AG04450 (cell line): ENCODE data around the gene WASHC4. TPM values are rescaled to one million over a fixed set of nuclear protein-coding genes. Genes with fewer than 3 reads are reported as not detected.
A peak's percentile ranks its signal among the peaks of the same experiment; 100 is the strongest.

Experiments
- CTCF ChIA-PET: fragments of 300-600, 350-600 bp; formaldehyde crosslinking; extraction: SDS; loops from one replicate; lab custom pipeline; 2022; ENCODE audit warnings: antibody characterized with exemption, inconsistent platforms; lab: Charles Lee
- POLR2A ChIA-PET: fragments of 350-600 bp; formaldehyde crosslinking; extraction: SDS; loops from one replicate; lab custom pipeline; 2021; ENCODE audit warnings: antibody characterized with exemption, inconsistent platforms; lab: Yijun Ruan, JAX
- DNase-seq: peaks from one replicate; pipeline ENCODE4 v3.0.0-alpha.2; 2011; ENCODE audit warnings: low read depth, low spot score
- H3K27ac ChIP-seq: one replicate; pipeline ENCODE4 v1.5.1; 2012; ENCODE audit warnings: low read depth, low read length, control low read depth
- H3K27me3 ChIP-seq: one replicate; pipeline ENCODE4 v1.6.0; 2012; ENCODE audit warnings: low read length; ENCODE audit not compliant: control insufficient read depth, insufficient read depth
- H3K4me3 ChIP-seq: 2 replicates; pipeline ENCODE4 v1.5.1; 2011; ENCODE audit warnings: mild to moderate bottlenecking, low read depth, low read length, control low read depth
- H3K9me3 ChIP-seq: 2 replicates; pipeline ENCODE4 v1.5.1; 2012; ENCODE audit warnings: low read length; ENCODE audit not compliant: control insufficient read depth, insufficient read depth
- polyA minus RNA-seq: library from RNA; depleted of rRNA, polyadenylated mRNA; stranded (reverse); fragments of >200 nt; gene quantifications from 2 replicates; pipeline ENCODE4 v1.2.3, GENCODE V29; 2011; rRNA and poly(A)+ RNA removed
- polyA plus RNA-seq: library from polyadenylated mRNA; depleted of rRNA; stranded (reverse); fragments of >200 nt; gene quantifications from 2 replicates; pipeline ENCODE4 v1.2.3, GENCODE V29; 2011; rRNA removed
- TF ChIP-seq, protein P1 (sequence below): IDR thresholded peaks from 2 replicates; pipeline ENCODE4 v1.5.1; 2011; ENCODE audit warnings: low read depth, low read length, control low read depth, inconsistent platforms

The WASHC4 gene, protein sequence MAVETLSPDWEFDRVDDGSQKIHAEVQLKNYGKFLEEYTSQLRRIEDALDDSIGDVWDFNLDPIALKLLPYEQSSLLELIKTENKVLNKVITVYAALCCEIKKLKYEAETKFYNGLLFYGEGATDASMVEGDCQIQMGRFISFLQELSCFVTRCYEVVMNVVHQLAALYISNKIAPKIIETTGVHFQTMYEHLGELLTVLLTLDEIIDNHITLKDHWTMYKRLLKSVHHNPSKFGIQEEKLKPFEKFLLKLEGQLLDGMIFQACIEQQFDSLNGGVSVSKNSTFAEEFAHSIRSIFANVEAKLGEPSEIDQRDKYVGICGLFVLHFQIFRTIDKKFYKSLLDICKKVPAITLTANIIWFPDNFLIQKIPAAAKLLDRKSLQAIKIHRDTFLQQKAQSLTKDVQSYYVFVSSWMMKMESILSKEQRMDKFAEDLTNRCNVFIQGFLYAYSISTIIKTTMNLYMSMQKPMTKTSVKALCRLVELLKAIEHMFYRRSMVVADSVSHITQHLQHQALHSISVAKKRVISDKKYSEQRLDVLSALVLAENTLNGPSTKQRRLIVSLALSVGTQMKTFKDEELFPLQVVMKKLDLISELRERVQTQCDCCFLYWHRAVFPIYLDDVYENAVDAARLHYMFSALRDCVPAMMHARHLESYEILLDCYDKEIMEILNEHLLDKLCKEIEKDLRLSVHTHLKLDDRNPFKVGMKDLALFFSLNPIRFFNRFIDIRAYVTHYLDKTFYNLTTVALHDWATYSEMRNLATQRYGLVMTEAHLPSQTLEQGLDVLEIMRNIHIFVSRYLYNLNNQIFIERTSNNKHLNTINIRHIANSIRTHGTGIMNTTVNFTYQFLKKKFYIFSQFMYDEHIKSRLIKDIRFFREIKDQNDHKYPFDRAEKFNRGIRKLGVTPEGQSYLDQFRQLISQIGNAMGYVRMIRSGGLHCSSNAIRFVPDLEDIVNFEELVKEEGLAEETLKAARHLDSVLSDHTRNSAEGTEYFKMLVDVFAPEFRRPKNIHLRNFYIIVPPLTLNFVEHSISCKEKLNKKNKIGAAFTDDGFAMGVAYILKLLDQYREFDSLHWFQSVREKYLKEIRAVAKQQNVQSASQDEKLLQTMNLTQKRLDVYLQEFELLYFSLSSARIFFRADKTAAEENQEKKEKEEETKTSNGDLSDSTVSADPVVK
- 33.8 and 59.4 TPM in 2 replicates for polyA plus RNA-seq
- 35.2 and 75.5 TPM in 2 replicates for polyA minus RNA-seq

DNA sequence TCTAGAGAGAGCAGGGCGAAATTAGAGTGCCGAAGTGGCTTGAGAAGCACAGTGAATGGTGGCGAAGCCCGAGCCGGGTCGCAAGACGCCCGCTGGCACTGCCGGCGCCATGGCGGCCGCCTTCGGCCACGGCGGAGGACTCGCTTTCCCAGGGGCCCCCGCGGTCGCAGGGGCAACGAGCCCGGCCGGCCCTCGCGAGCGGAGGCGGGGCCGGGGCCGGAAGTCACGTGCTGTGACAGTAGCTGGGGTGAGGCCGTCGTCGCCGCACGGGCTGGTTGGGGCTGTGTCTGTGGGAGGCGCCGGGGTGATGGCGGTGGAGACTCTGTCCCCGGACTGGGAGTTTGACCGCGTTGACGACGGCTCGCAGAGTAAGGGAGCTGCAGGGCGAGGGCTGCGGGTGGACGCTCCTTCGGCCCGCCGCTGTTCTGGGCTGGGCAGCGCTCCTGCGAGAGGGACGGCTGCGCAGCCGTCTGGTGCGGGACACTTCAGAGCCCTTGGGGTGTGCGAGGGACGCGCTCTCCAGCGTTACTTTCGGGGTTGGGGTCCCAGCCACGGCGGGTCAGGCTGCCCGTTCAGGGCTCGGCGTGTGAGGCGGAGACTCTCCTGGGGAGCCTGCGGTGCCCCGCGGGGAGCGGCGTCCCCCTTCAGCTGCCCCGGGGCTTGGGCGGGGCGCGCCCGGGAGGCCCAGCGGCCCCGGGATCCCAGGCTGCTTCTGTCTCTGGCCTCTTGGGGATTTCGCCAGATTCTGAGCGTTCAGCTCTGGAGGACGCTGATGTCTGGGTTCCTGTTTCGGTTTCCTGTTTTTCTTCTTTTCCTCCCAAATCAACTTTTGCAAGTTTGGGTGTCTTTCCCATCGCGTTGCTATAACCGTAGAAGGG is at the start of gene WASHC4:
Gene WASHC4 (plus strand): TSS at position 238 of the 878 bp plus-strand sequence. CDS start 70 bp downstream, at position 308.
- ChIA-PET CTCF (no interaction called here), POLR2A (interaction anchor here (0.9 to 3.0 kb wide), 3 partner anchors 16 to 40 kb away, joined by 3 to 28 read pairs (median 3); partner anchors contain the start of gene ALDH1L2)
- Histone ChIP-seq H3K9me3 (no peaks in the 10 kb centered on the region; the same call in 1 of the 2 replicates), H3K27ac (peak within 1 kb of the TSS; percentile 81), H3K4me3 (peak within 1 kb of the TSS; percentile 88), H3K27me3 (no peaks in the 10 kb centered on the region)
- DNase-seq: peak; percentile 47
- TF ChIP-seq, protein P1, sequence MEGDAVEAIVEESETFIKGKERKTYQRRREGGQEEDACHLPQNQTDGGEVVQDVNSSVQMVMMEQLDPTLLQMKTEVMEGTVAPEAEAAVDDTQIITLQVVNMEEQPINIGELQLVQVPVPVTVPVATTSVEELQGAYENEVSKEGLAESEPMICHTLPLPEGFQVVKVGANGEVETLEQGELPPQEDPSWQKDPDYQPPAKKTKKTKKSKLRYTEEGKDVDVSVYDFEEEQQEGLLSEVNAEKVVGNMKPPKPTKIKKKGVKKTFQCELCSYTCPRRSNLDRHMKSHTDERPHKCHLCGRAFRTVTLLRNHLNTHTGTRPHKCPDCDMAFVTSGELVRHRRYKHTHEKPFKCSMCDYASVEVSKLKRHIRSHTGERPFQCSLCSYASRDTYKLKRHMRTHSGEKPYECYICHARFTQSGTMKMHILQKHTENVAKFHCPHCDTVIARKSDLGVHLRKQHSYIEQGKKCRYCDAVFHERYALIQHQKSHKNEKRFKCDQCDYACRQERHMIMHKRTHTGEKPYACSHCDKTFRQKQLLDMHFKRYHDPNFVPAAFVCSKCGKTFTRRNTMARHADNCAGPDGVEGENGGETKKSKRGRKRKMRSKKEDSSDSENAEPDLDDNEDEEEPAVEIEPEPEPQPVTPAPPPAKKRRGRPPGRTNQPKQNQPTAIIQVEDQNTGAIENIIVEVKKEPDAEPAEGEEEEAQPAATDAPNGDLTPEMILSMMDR: no peak

DNA sequence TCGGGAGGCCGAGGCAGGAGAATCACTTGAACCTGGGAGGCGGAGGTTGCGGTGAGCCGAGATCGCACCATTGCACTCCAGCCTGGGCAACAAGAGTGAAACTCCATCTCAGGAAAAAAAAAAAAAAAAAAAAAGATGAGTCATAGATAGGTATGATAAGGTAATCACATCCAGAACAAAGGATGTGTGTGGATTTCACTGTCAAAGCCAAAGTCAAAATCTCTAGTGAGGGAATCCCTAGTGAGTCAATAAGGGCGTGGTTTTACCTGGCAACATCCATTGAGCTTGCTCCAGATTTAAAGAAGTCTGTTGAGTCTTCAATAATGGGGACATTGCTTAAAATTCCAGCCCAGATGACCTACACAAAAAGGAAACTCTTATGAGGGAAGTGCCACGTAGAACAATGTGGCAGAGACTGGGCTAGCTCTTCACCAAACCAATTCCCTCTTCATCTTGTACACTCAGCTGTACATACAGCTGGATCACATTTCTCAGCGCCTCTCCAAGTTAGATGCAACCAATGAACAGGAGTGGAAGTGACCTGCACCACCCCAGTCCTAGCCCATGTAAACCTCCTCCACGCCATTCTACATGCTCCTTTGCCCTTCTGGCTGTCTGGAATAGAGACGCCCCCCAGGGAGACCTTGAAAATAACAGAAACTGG is 46.7 kb upstream of the WASHC4 start:
- no peaks in the 10 kb centered on the region for H3K27me3 ChIP-seq
- no peaks in the 10 kb centered on the region for H3K9me3 ChIP-seq
- no peak overlapping the region for H3K27ac ChIP-seq
- no peak for DNase-seq
- ChIA-PET CTCF (no interaction called here), POLR2A (interaction anchor here (0.6 to 0.7 kb wide), 2 partner anchors 182 to 305 kb away, joined by 3 to 9 read pairs; no protein-coding TSS in a partner anchor)
- TF ChIP-seq, protein P1: no peak
- H3K4me3 ChIP-seq: no peak overlapping the region

DNA sequence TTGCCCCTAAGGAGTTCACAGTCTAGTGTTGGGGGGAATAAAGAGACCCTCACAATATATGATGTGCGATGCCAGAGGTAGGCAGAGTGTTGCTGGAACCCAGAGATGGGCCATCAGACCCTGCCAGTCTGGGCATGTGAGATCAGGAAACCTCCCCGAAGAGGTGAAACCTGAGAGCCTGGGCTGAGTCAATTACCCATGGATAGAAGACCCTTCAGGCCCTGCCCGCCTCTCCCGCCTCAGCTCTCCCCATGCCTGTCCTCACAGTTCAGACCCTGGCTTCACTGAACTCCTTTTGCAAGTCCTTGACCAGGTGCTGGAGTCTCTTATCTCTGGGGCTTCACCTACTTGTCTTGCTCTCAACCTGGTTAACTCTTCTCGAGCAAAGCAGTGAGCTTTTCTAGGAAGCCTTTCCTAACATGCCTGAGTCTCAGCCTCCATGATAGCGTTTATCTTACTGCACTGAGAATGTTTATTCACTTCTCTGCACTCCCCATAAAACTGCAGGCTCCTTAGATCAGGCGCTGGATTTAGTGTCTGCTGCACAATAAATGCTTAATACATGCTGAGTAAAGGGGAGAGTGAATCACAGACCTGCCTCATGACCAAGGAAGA is 42.9 kb upstream of the WASHC4 start:
- DNase-seq: no peak
- ChIA-PET POLR2A (no interaction called here), CTCF (interaction anchor here (0.6 kb wide), 1 partner anchor 55 kb away, joined by 3 read pairs; no protein-coding TSS in a partner anchor)
- Histone ChIP-seq H3K27ac (no peak overlapping the region), H3K27me3 (no peaks in the 10 kb centered on the region), H3K4me3 (no peak overlapping the region), H3K9me3 (no peaks in the 10 kb centered on the region)
- TF ChIP-seq, protein P1: no peak
